ENCODE data around the gene DLG2.
A peak's percentile ranks its signal among the peaks of the same experiment; 100 is the strongest.

DLG2 gene

DNA sequence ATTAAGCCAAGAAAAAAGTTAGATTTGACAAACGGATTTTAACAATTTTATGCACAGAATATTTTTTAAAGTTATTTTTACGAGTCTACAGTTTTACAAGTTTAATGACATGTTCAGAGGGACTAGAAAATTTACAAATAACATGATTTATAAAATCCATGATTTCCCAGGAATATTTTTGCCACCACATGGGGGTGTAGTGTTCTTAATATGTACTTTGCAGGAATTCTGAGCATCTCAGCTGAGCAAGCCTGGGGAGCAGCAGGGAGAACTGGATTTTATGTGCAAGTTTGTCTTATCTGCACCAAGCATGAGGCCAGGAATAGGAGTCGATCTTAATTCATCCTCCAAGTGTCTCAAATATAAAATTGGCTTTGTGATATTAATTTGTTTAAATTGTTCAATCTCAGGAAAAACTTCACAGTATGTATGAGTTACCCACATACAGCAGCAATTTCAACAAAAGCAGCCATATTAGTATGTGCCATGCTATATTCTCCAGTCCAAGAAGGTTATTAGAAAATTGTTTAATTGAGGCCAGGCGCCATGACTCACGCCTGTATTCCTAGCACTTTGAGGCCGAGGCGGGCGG, 826.3 kb downstream of the DLG2 start:
- TF ChIP-seq TEAD4 (IDR thresholded peaks at IDR 0.05) (no peak), RAD21 (IDR thresholded peaks at IDR 0.05; ENCODE audit: low read depth) (peak; percentile 29)
- TF ChIP-seq, protein P1, sequence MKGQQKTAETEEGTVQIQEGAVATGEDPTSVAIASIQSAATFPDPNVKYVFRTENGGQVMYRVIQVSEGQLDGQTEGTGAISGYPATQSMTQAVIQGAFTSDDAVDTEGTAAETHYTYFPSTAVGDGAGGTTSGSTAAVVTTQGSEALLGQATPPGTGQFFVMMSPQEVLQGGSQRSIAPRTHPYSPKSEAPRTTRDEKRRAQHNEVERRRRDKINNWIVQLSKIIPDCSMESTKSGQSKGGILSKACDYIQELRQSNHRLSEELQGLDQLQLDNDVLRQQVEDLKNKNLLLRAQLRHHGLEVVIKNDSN (IDR thresholded peaks at IDR 0.05) = no peak

DNA sequence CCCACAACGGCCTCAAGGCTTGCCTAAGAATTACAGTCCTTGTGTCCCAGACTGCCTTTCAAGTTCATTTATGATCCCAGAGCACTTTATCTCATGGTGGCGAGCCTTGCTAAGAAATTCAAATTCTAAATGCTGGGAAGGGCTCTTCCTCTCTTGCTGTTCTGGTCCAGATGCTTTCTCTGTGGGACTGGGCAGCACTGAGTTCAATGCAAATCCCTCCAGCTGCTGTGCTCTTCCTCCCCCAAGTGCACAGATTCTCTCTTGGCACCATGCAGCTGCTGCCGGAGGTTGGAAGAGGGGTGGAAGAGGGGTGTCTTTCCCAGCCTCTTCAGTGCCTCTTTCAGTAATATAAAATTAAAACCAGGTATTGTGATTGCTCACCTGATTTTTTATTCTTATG, 828.0 kb downstream of the DLG2 start:
- no peak for TF ChIP-seq CREB1 (IDR thresholded peaks at IDR 0.05; ENCODE audit: low read depth)

DNA sequence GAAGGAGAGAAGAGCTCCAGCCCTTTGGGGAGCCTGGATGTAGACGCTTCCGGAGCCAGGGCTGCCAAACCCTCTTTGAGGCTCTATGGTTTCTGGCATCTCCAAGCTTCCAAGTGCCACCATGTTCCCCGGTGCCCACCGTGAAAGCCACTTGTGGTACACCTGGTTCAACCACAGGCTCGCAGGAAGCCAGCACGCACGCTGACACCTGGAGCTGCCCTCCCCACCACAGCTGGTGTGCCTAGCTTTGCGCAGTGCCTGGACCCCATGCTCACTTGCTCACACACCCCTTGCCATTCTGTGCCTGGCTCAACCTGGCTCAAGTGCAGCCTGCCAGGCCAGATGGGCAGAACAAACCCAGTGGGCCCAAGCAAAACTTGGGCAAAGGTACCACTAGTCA, 831.4 kb downstream of the DLG2 start:
- TF ChIP-seq FOXM1 (IDR thresholded peaks at IDR 0.05; ENCODE audit: borderline replicate concordance, low read depth) = no peak
- TF ChIP-seq, protein P1 (IDR thresholded peaks at IDR 0.05) = no peak
- TF ChIP-seq, protein P2, sequence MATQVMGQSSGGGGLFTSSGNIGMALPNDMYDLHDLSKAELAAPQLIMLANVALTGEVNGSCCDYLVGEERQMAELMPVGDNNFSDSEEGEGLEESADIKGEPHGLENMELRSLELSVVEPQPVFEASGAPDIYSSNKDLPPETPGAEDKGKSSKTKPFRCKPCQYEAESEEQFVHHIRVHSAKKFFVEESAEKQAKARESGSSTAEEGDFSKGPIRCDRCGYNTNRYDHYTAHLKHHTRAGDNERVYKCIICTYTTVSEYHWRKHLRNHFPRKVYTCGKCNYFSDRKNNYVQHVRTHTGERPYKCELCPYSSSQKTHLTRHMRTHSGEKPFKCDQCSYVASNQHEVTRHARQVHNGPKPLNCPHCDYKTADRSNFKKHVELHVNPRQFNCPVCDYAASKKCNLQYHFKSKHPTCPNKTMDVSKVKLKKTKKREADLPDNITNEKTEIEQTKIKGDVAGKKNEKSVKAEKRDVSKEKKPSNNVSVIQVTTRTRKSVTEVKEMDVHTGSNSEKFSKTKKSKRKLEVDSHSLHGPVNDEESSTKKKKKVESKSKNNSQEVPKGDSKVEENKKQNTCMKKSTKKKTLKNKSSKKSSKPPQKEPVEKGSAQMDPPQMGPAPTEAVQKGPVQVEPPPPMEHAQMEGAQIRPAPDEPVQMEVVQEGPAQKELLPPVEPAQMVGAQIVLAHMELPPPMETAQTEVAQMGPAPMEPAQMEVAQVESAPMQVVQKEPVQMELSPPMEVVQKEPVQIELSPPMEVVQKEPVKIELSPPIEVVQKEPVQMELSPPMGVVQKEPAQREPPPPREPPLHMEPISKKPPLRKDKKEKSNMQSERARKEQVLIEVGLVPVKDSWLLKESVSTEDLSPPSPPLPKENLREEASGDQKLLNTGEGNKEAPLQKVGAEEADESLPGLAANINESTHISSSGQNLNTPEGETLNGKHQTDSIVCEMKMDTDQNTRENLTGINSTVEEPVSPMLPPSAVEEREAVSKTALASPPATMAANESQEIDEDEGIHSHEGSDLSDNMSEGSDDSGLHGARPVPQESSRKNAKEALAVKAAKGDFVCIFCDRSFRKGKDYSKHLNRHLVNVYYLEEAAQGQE (IDR thresholded peaks at IDR 0.05; ENCODE audit: low read depth) = no peak

DNA sequence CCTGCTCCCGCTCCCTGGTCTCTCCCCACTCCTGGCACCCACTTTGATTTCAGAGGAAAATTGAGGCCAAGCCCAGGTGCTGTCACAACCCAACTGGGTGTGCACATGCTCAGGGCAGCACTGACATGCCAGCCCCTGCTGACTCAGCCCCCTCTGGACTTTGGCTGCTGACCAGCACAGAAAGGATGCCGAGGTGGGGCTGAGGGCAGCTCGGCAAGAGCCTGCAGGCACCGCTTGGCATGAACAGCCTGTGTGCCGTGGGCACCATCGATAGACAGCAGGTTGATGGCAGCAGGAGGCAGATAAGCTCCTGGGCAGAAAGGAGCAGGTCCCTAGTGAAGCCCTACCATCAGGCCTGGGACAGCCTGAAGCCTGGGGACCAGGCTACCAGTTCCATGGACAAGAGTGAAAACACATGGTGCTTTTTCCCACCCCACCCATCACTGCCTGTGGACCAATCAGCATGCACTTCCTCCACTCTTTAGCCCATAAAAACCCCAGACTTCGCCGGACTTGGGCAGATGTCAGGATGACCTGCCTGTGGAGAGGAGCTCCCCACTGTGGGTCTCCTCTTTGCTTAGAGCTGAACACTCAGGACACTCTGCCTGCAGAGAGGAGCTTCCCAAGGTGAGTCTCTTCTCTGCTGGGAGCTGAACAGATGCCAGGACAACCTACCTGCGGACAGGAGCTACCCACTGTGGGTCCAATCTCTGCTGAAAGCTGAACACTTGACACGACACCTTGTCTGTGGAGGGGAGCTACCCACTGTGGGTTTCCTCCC, 832.3 kb downstream of the DLG2 start:
- no peak for TF ChIP-seq TAF1 (IDR thresholded peaks at IDR 0.05; ENCODE audit: low read depth)
- no peak for TF ChIP-seq FOXM1 (IDR thresholded peaks at IDR 0.05; ENCODE audit: borderline replicate concordance, low read depth)
- no peak for TF ChIP-seq YY1 (IDR thresholded peaks at IDR 0.05; ENCODE audit: low read depth)
- no peak for TF ChIP-seq NFIC (IDR thresholded peaks at IDR 0.05)
- TF ChIP-seq CREB1 (IDR thresholded peaks at IDR 0.05; ENCODE audit: low read depth) = no peak
- TF ChIP-seq TEAD4 (IDR thresholded peaks at IDR 0.05) = no peak
- TF ChIP-seq, protein P2 (IDR thresholded peaks at IDR 0.05; ENCODE audit: low read depth) = no peak
- TF ChIP-seq TCF12 (IDR thresholded peaks at IDR 0.05; ENCODE audit: low read depth) = no peak
- TF ChIP-seq, protein P1 (IDR thresholded peaks at IDR 0.05) = no peak
- TF ChIP-seq ZBTB7A (IDR thresholded peaks at IDR 0.05; ENCODE audit: low read depth) = no peak
- TF ChIP-seq EGR1 (IDR thresholded peaks at IDR 0.05) = no peak

DNA sequence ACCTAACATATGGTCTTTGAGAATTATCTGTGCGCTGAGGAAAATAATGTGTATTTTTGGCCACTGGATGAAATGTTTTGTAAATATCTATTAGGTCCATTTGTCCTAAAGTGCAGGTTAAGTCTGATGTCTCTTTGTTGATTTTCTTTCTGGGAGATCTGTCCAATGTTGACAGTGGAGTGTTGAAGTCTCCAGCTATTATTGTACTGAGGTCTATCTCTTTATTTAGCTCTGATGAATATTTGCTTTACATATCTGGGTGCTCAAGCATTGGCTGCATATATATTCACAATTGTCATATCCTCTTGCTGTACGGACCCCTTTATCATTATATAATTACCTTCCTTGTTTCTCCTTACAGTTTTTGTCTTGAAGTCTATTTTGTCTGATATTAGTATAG, 833.8 kb downstream of the DLG2 start:
- TF ChIP-seq, protein P2 (IDR thresholded peaks at IDR 0.05; ENCODE audit: low read depth) = no peak
- TF ChIP-seq EGR1 (IDR thresholded peaks at IDR 0.05) (no peak), TAF1 (IDR thresholded peaks at IDR 0.05; ENCODE audit: low read depth) (no peak), NFIC (IDR thresholded peaks at IDR 0.05) (no peak), YY1 (IDR thresholded peaks at IDR 0.05; ENCODE audit: low read depth) (no peak), ZBTB7A (IDR thresholded peaks at IDR 0.05; ENCODE audit: low read depth) (no peak), RAD21 (IDR thresholded peaks at IDR 0.05; ENCODE audit: low read depth) (no peak), EP300 (IDR thresholded peaks at IDR 0.05; ENCODE audit: borderline replicate concordance) (no peak), CEBPB (IDR thresholded peaks at IDR 0.05) (no peak), TCF12 (IDR thresholded peaks at IDR 0.05; ENCODE audit: low read depth) (no peak), TEAD4 (IDR thresholded peaks at IDR 0.05) (no peak), CREB1 (IDR thresholded peaks at IDR 0.05; ENCODE audit: low read depth) (no peak), FOXM1 (IDR thresholded peaks at IDR 0.05; ENCODE audit: borderline replicate concordance, low read depth) (no peak)
- TF ChIP-seq, protein P3, sequence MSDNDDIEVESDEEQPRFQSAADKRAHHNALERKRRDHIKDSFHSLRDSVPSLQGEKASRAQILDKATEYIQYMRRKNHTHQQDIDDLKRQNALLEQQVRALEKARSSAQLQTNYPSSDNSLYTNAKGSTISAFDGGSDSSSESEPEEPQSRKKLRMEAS (IDR thresholded peaks at IDR 0.05) = no peak
- TF ChIP-seq, protein P1 (IDR thresholded peaks at IDR 0.05) = no peak
